Gastrocnemius medialis (tissue), 4 donors: Measurements from ENCODE around the gene ZNF296. TPM values are rescaled to one million over a fixed set of nuclear protein-coding genes. Genes with fewer than 3 reads are reported as not detected.

Source experiments
- ATAC-seq, 2 donors: fragments of 150-250 bp; one replicate each; pipeline ENCODE4 v1.9.1; 2016
- DNase-seq, 2 donors: peaks; one replicate each; pipeline ENCODE4 v3.0.0-alpha.2; 2019
- H3K27ac ChIP-seq, 4 donors: fragments of 200-600 bp; sonication (generic); 1 replicate in 1 of 4; 2 replicates in 3 of 4; pipeline ENCODE4 v1.5.1; 2016 to 2018; ENCODE audit warnings: mild to moderate bottlenecking in 2 of 4, moderate library complexity in 1 of 4
- H3K27me3 ChIP-seq, 3 donors: fragments of 200-600 bp; sonication (generic) in 2 of 3; 1 replicate in 1 of 3; 2 replicates in 2 of 3; pipeline versions ENCODE4 v1.5.1 to v1.6.0; 2016 to 2019; ENCODE audit warnings: mild to moderate bottlenecking in 1 of 3, moderate library complexity in 1 of 3
- H3K36me3 ChIP-seq, 2 donors: fragments of 200-600 bp; sonication (generic) in 1 of 2; one replicate each; pipeline ENCODE4 v1.5.1; 2017 to 2018
- H3K4me1 ChIP-seq, 2 donors: fragments of 200-600 bp; sonication (generic) in 1 of 2; one replicate each; pipeline ENCODE4 v1.5.1; 2016 to 2017; ENCODE audit warnings: mild to moderate bottlenecking in 2 of 2
- H3K4me3 ChIP-seq, 4 donors: fragments of 200-600 bp; sonication (generic) in 3 of 4; 1 replicate in 1 of 4; 2 replicates in 3 of 4; pipeline ENCODE4 v1.5.1; 2016 to 2019; ENCODE audit warnings: mild to moderate bottlenecking in 2 of 4
- H3K9me3 ChIP-seq, 3 donors: fragments of 200-600 bp; sonication (generic) in 2 of 3; 1 replicate in 1 of 3; 2 replicates in 2 of 3; pipeline ENCODE4 v1.5.1; 2016 to 2019
- CTCF ChIP-seq, 5 experiments: fragments of 450-650 bp in 3 of 5; fragments of 200-600 bp in 2 of 5; sonication (generic) in 2 of 5; IDR thresholded peaks in 4 of 5; conservative IDR thresholded peaks in 1 of 5; 1 replicate in 4 of 5; 2 replicates in 1 of 5; pipeline ENCODE4 v1.5.1; 2016 to 2019; ENCODE audit warnings: antibody characterized with exemption in 5 of 5, mild to moderate bottlenecking in 3 of 5, moderate library complexity in 3 of 5
- POLR2A ChIP-seq, 2 donors: fragments of 450-650 bp; IDR thresholded peaks; one replicate each; pipeline ENCODE4 v1.6.1; 2017; ENCODE audit warnings: antibody characterized with exemption in 2 of 2, mild to moderate bottlenecking in 2 of 2, moderate library complexity in 2 of 2
- in situ Hi-C, 4 donors: fragments of 200-750 bp; cut with MboI; loops; one replicate each; pipeline versions ENCODE4 v1.15.0 to v1.8.0; 2017; ENCODE audit warnings: low sequenced_read_pairs in 4 of 4
- intact Hi-C: fragments of 100-400 bp; cut with DNase I; formaldehyde crosslinking; loops from one replicate; pipeline ENCODE4 v1.15.1; 2023; ENCODE audit warnings: low total_unique reads
- total RNA-seq, 4 donors: library from RNA; depleted of rRNA; stranded (reverse); fragments of >200 nt; gene quantifications; one replicate each; pipeline versions ENCODE4 v1.1.0 to v1.2.3, GENCODE V29; 2016

ZNF296 gene
- total RNA-seq, 4 donors from 2014 or later: not detected

- DNase-seq (no peak), ATAC-seq (no peak)
- Histone ChIP-seq H3K27me3 (no peaks in the 10 kb centered on the region), H3K4me1 (no peaks in the 10 kb centered on the region), H3K9me3 (no peaks in the 10 kb centered on the region), H3K4me3 (no peak overlapping the region), H3K27ac (no peak overlapping the region), H3K36me3 (peaks cover 0 to 70% of the 10 kb centered on the region in 2 donors)
- in situ Hi-C loops: no loop called here
- TF ChIP-seq POLR2A (IDR thresholded peaks at IDR 0.05) (no peak), CTCF (IDR thresholded peaks at IDR 0.05 in 4 of 5, conservative IDR thresholded peaks at IDR 0.05 in 1 of 5) (no peak)
- intact Hi-C loops: no loop called here
Observed at GRCh38 chr19:45069056-45069455, 7.2 kb downstream of the ZNF296 start.

GRCh38 chr19:45068041-45068440 is 8.2 kb downstream of the ZNF296 start:
- in situ Hi-C loops (no loop called here), intact Hi-C loops (no loop called here)
- TF ChIP-seq CTCF (IDR thresholded peaks at IDR 0.05 in 4 of 5, conservative IDR thresholded peaks at IDR 0.05 in 1 of 5) (no peak), POLR2A (IDR thresholded peaks at IDR 0.05) (no peak)

GRCh38 chr19:45066921-45067661 is 9.2 kb downstream of the ZNF296 start:
- H3K4me1 ChIP-seq: no peaks in the 10 kb centered on the region
- TF ChIP-seq CTCF (IDR thresholded peaks at IDR 0.05 in 4 of 5, conservative IDR thresholded peaks at IDR 0.05 in 1 of 5): no peak
- TF ChIP-seq POLR2A (IDR thresholded peaks at IDR 0.05): no peak
- no peak for DNase-seq

More at GRCh38 chr19:45068041-45068440, 8.2 kb downstream of the ZNF296 start:
- H3K27ac ChIP-seq: no peak overlapping the region
- H3K4me3 ChIP-seq: no peak overlapping the region
- H3K27me3 ChIP-seq: no peaks in the 10 kb centered on the region
- H3K9me3 ChIP-seq: no peaks in the 10 kb centered on the region
- no peak for ATAC-seq
- peaks cover 0 to 78% of the 10 kb centered on the region in 2 donors for H3K36me3 ChIP-seq
- H3K4me1 ChIP-seq: no peaks in the 10 kb centered on the region
- DNase-seq: no peak

GRCh38 chr19:45063851-45064801 is 12.2 kb downstream of the ZNF296 start:
- Histone ChIP-seq H3K36me3 (peaks cover 0 to 96% of the 10 kb centered on the region in 2 donors), H3K4me3 (no peak overlapping the region), H3K27me3 (no peaks in the 10 kb centered on the region), H3K9me3 (no peaks in the 10 kb centered on the region), H3K4me1 (no peaks in the 10 kb centered on the region), H3K27ac (no peak overlapping the region)
- DNase-seq: no peak
- TF ChIP-seq POLR2A (IDR thresholded peaks at IDR 0.05) (no peak), CTCF (IDR thresholded peaks at IDR 0.05 in 4 of 5, conservative IDR thresholded peaks at IDR 0.05 in 1 of 5) (no peak)
- in situ Hi-C loops: no loop called here
- no peak for ATAC-seq
- intact Hi-C loops: no loop called here

More at GRCh38 chr19:45066921-45067661, 9.2 kb downstream of the ZNF296 start:
- Histone ChIP-seq H3K27ac (no peak overlapping the region), H3K9me3 (no peaks in the 10 kb centered on the region), H3K36me3 (peaks cover 0 to 88% of the 10 kb centered on the region in 2 donors), H3K4me3 (no peak overlapping the region), H3K27me3 (no peaks in the 10 kb centered on the region)
- in situ Hi-C loops (no loop called here), intact Hi-C loops (no loop called here)
- ATAC-seq: no peak
